GM18858 (cell line): ENCODE data around the gene MOGAT1.
"Not testable (repeated sequence)": the region's sequence is repeated elsewhere in the genome, so short reads cannot be mapped to it uniquely, and the experiment has no call there.

Source experiments
- ATAC-seq: cut with Tn5 transposase; IDR thresholded peaks from one replicate; pipeline ENCODE4 v1.9.1; 2021; ENCODE audit not compliant: unreplicated experiment

Gene MOGAT1

DNA sequence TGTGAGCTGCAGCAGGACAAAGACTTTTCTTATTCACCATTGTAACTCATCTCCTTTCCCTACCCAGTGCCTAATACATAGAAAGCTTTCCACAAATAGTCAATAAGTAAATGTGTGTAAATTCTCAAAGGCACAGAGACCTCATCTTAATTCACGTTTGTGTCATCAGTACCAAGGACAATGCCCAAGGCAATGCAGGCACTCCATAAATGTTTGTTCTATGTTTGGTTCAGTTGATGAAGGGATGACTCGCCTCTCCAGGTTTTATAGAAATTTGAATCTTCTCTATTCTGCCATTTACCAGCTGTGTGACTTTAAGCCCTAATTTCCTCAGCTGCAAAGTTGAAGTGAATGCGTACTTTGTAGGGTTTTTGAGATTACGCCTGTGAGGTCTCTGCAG is 2.1 kb upstream of the MOGAT1 start:
- ATAC-seq, result no peak

DNA sequence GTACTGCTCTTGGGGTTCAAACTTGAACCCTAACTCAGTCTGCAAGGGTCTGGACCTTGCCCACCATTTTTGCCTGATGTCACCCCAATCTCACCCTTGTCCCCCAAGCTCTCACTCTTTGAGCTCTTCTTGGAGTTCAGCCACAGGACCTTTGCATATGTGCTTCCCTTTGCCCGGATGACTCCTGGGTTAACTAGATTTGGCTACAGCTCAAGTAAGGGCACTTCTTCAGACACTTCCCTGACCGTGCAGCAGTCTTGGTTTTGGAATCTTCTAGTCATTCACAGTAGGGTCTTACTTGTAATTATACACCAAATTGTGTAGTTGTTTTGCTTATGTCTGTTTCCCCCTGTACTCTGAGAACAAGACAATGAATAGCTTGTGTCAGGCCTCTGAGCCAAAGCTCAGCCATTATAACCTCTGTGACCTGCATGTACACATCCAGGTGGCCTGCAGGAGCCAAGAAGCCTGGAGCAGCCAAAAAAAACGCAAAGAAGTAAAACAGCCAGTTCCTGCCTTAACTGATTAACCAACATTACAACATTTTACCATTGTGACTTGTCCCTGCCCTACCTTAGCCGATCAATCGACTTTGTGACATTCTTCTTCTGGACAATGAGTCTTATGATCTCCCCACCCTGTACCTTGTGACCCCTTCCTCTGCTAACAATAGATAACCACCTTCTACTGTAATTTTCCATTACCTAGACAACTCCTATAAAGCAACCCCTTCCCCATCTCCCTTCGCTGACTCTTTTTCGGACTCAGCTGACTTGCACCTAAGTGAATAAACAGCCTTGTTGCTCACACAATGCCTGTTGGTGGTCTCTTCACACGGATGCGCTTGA is 1.0 kb upstream of the MOGAT1 start:
- no peak for ATAC-seq

DNA sequence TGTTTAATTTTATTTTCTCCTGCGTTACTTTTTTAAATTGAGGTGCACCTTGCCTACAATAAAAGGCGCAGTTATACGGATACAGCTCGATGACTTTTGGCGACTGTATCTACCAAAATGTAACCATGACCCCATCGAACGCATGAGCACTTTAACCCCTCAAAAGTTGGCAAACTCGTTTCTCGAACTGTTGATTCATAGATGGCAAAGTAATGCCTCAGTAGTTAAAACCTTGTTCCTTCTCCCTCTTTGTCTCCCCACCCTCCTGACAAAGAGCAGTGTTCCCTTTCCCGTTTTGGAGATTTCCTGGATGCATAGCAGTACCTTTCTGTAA is 577 bp downstream of the MOGAT1 start:
- no peak for ATAC-seq

DNA sequence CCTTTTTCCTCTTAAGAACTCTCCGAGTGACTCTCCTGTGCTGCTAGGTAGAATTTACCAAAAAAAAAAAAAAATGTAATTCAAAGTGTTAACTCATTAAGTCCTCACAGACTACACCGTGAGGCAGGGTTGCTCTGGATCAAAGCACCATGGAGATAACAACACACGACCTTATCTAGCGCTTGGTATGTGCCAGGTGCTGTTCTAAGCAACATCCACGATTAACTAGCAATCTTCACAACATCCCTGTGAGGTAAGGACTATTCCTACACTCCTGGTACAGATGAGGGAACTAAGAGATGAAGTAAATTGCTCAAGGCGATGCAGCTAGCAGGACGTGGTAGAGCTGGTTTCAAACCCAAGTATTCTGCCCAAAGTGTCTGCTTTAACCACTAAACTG is 1.8 kb downstream of the MOGAT1 start:
- ATAC-seq, result no peak

DNA sequence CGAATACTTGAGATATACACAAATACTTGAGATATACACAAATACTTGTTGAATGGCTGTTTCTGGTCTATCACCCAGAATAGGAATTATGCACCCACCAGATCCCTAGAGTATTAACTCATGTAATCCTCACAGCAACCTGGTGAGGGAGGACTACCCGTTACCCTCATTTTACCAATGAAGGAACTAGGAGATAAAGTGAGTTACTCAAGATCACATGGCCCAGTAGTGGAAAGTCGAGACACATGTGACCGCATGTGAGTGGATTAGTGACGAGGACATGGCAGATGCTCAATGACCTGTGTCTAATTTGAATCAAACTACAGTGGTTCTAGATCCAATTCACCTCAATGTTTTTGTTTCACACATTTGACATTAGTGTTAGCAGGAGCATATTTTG is 2.4 kb downstream of the MOGAT1 start:
- no peak for ATAC-seq

DNA sequence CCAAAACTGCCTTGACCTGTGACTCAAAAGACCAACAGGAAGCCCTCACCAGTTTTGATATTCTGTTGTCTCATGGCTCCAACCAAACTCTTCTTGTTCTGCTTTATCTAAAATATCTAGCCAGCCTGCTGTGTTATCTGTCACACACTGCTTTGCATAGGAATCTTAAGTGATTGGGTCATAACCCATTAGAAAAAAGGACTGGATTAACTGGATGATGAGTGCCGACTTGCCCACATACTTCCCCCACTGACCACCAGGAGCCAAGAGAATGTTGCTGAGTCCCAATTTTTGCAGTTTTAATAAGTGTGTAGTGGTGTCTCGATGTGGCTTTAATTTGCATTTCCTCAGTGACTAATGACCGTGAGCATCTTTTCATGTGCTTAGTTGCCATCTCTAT is 6.5 kb downstream of the MOGAT1 start:
- ATAC-seq, result no peak

DNA sequence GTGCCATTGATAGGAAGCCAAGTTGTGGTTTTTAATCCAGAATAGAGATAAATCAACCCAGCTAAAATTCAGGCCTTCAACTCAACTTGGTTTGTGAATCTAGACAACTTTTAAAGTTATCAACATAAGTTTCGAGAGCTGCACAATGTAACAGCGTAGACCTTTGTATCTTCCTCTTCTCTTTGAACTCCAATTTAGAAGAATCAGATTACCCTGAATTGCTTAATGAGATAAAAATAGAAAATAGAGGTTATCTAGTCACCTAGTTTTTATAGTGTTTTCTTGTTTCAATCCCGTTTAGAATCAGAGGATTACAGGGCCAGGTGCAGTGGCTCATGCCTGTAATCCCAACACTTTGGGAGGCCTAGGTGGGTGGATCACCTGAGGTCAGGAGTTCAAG is 12.3 kb downstream of the MOGAT1 start:
- no peak for ATAC-seq

DNA sequence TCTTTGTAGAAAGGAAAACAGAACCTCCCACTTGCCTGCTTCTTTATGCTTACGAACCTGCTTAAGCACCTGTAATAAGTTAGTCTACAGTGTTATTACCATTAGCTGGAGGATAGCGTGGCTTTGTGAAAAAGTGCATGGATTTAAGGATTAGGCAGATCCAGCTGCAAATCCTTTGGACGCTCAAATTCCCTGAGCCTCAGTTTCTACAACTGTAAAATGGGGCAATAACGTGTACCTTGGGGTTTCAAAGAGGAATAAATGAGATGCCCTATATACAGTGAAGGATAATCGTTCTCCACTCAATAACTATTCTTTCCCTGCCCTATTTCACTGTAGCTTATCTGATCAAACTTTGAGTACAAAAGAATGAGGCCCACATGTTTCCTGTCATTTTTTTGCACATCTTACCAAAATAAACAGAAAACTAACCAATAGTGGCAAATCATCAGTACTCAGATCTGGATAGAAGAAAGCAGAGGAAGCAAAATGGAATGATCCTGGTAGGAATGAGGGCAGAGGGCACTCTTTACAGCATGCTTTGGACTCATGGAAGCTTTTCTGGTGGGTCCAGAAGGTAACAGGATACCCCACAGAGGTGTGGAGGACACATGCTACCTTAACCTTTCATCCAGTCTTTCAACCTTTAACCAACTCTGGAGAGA is 14.8 kb downstream of the MOGAT1 start:
- ATAC-seq, result no peak

DNA sequence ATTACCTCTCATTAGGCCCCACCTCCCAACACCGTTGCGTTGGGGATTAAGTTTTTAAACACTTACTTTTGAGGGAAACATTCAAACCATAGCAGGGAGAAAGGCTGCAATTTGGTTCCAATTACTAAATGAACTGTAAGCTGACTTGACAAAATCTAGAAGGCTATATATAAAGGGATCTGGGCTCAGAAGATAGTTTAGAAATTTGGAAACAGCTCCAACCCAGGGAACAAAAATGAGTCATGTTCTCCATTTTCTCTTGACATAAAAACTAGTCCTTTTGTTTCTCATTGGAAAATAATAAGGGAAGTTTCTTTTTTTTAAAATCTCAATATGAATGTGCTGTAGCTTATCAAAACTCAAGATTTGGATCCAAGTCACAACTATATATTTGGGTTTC is 17.5 kb downstream of the MOGAT1 start:
- no peak for ATAC-seq

DNA sequence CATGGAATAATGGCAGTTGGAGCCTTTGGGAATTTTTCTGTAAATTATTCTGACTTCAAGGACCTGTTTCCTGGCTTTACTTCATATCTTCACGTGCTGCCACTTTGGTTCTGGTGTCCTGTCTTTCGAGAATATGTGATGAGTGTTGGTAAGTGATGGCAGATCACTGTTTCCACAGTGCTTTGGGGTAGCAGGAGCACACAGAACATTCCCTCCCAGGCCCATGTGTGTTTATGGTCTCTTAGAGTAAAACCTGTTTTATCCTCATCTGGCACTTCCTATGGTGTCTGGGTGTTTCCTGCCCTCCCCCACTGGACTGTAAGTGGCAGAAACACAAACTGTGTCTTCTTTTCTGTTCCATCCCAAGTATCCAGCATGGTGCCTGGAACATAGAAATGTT is 17.9 kb downstream of the MOGAT1 start:
- ATAC-seq, result no peak

DNA sequence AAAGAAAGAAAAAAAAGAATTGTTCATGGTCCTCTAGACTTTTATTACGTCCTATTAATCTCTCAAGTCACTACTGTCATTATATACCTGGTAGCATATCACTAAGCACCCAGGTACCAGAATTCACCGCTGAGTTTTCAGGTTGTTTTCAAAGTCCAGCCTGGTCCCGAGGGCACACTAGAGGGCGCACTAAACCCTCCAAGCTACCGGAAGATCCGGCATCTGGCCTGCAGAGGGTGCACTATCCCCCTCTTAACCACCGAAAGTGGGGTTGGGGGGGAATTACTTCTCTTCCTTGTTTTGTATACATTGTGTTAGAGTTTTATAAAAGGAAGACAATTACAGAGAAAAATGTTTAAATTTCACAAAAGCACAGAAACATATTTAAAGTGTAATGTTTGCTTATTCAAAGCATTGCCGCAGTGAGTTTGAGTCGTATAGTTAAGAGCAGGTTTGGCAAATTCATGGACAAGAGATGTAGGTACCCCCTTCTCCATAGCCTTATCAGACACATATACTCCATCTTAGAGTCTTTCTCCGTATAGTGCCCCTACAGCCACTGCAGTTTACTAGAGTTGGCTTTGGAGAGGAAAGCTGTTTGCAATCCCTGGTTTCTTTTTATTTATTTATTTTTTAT is 19.2 kb downstream of the MOGAT1 start:
- ATAC-seq, result peak; percentile 83

DNA sequence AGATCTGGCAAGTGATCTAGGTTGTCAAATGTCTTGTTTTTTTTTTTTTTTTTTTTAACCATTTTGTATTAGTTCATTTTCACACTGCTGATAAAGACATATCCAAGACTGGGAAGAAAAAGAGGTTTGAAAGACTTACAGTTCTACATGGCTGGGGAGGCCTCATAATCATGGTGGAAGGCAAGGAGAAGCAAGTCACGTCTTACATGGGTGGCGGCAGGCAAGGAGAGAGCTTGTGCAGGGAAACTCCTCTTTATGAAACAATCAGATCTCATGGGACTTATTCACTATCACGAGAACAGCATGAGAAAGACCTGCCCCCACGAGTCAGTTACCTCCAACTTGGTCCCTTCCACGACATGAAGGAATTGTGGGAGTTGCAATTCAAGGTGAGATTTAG is 22.0 kb downstream of the MOGAT1 start:
- not testable (repeated sequence) for ATAC-seq

DNA sequence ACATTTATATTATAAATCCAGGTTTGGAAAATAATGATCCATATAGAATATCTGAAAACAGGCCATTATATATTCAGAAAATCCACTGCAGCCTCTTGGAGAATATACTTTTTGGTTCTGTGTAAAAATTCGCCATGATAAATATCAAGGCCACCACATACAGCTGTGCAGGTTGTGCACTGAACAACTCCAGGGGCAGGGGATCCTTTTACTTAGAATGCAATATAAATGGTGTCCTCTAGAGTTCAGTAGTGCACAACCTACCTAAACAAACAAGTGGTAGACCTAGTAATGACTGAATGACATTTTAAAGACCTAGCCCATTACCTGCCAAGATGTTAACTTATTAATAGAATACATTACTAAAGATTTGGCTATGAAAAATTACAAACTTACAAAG is 22.4 kb downstream of the MOGAT1 start:
- peak; percentile 46 for ATAC-seq

DNA sequence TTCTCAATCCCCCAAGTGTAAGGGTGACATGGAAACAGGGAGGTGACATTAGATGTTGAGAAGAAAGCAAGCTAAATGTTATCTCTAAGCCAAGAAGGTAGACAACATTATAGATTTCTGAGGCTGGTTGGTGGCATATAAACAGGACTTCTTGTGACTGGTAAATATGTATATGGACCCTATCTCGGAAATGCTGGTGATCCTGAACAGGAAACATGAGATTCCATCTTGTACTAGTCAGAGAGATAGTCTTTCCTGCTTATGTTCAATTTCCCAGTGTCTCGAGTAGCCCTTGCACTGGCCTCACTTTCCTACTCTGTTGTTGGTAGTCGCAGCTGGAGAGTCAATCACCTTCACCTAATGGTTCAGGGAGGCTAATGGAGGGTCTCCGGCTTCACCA is 26.8 kb downstream of the MOGAT1 start:
- no peak for ATAC-seq

DNA sequence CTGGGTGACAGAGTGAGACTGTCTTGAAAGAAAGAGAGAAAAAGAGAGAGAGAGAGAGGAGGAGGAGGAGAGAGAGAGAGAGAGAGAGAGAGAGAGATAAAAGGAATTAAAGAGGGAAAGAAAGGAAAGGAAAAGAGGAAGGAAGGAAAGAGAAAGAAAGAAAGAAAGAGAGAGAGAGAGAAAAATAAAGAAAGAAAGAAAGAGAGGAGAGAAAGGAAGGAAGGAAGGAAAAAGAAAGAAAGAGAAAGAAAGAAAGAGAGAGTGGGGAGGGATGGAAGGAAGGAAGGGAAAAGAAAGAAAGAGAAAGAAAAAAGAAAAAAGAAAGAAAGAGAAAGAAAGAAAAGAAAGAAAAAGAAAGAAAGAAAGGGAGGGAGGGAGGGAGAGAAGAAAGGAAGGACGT is 29.8 kb downstream of the MOGAT1 start:
- no peak for ATAC-seq

DNA sequence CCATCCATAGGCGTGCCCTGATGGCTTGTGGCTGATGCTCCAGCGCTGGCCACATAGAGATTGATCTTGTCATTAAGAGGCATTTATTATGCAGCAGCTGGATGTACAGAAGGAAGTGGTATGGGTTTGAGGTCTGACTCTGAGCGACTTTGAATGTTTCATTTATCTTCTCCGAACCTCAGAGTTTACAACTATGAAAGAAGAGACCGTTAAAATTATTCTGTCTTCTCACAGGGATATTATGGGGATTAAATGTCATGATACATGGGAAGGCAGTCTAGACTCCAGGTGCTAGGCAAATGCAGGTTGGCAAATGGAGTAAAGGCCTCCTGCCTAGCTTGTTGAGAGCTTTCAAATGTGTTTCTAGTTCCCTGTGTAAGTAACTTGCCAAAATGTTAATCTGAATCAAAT is 30.3 kb downstream of the MOGAT1 start:
- no peak for ATAC-seq

DNA sequence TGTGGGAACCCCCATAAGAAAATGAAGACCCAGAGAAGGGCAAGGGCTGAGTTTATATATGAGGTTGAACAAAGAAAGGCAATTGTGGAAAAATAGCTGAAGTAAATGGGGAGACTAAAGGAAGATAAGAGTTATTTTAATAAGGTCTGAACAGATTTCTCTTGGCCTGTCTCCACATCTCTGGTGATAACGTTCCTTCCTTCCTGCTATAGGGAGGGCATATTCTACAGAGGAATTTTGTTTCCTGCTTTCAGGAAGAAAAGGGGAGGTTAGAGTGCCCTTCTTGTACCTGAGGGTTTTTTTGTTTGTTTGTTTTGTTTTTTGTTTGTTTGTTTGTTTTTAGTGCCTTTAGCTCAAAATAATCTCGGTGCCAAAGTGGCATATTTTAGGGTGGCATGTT is 31.6 kb downstream of the MOGAT1 start:
- no peak for ATAC-seq

DNA sequence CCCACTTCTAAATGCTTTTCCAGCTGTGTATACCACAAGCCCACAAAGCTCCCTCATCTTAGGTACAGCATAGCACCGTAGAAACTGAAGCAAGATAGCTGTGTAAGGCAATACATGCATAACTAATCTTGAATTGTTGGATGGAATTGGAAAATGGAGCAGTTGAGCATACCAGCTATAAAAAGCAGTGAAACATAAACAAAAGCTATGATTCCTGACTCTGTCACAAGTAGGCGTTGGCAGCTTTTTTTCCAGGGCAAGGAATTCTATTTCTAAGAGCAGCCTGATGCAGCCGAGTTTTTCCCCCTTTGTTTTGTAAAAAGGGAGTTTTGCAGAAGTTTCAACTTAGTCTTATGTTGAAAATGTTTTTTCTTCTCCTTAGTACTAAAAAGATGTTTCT is 32.4 kb downstream of the MOGAT1 start:
- no peak for ATAC-seq

DNA sequence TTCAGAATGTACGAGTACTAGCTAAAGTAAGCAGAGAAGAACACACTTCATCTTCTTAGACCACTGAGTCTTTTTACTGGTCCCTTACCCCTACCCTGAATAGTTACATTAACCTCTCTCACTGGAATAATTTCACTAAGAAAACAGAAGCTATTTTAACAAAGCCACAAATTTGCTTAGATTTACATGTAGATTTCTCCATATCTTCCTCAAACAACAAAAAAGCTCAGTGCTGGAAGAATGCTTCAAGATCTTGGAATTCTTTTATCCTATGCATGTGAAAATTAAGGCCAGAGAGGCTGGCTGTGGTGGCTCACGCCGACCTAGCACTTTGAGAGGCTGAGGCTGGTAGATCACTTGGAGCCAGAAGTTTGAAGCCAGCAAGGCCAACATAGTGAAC is 35.2 kb downstream of the MOGAT1 start:
- no peak for ATAC-seq

DNA sequence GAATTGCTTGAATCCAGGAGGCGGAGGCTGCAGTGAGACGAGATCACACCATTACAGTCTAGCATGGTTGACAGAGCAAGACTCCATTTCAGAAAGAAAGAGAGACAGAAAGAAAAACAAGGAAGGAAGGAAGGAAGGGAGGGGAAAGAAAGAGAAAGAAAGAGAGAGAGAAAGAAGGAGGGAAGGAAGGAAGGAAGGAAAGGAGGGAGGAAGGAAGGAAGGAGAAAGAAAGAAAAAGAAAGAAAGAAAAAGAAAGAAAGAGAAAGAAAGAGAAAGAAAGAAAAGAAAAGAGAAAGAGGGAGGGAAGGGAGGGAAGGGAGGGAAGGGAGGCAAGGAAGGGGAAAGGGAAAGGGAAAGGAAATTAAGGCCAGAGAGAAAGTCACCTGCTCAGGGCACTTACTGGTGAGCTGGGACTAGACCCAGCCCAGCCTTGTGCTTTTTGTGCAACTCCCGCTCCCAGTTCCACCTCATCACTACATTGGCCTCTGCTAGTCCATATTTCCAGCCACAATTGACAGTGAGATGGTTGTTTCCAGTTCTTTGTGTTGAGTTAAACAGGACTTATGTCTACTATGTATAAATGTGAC is 35.7 kb downstream of the MOGAT1 start:
- no peak for ATAC-seq

DNA sequence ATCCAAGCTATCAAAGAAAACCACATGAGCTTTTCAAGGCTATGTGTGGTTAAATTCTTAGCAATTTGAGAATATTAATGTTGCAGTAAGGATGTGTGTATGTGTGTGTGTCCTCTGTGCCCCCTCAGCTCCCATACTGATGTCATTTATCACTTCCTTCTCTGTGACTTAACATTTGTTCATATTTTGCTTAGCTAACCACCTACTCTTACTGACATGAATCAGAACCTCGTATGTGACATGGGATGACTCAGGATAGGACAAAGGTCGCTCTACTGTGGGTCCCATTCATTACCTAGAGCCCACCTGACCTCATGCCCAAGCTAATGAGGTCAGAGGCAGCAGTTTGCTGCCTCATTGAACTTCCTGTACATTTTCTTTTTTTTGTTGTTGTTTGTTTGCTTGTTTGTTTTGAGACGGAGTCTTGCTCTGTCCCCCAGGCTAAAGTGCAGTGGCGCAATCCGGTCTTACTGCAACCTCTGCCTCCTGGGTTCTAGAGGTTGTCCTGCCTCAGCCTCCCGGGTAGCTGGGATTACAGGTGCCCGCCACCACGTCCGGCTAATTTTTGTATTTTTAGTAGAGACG is 36.3 kb downstream of the MOGAT1 start:
- ATAC-seq, result no peak

DNA sequence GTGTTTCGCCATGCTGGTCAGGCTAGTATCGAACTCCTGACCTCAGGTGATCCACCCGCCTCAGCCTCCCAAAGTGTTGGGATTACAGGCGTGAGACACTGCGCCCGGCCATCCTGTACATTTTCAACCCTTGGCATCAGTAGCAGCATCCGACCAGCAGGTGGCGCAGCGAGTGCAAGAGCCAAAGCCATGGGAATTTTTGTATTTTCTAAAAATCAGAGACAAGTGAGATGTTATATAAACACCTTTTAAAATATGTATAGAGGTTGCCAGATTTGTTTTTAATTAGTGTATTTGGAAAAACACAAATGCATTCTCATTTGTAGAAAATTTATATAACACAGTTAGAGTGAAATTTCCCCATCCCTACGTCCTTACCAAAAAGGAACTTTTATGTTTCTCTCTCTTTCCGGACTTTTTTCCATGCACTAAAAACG is 36.8 kb downstream of the MOGAT1 start:
- ATAC-seq, result no peak
